Pancreas (tissue), 10 donors: ENCODE results near the gene FAM20C. TPM values are rescaled to one million over a fixed set of nuclear protein-coding genes. Genes with fewer than 3 reads are reported as not detected.

Experiments
- ATAC-seq, 4 donors: fragments of 200-7000 bp; cut with Tn5 transposase; one replicate each; pipeline versions ENCODE4 v1.8.0 to v1.9.1; 2020; ENCODE audit warnings: mild to moderate bottlenecking in 4 of 4, moderate library complexity in 4 of 4
- DNase-seq, 6 donors: peaks; one replicate each; pipeline ENCODE4 v3.0.0-alpha.2; 2020
- FAIRE-seq: peaks from 2 replicates; lab custom pipeline; 2012; peaks lifted over from hg19 to GRCh38; lab: Jason Lieb, UNC
- H3K27ac ChIP-seq, 4 donors: fragments of 200-600 bp; sonication (generic); 1 replicate in 3 of 4; 2 replicates in 1 of 4; pipeline versions ENCODE4 v1.5.0 to v1.8.0; 2020
- H3K27me3 ChIP-seq, 4 donors: fragments of 200-600 bp; one replicate each; pipeline ENCODE4 v1.8.0; 2021
- H3K36me3 ChIP-seq, 3 donors: fragments of 200-600 bp; sonication (generic) in 1 of 3; one replicate each; pipeline versions ENCODE4 v1.5.0 to v1.8.0; 2020 to 2021
- H3K4me1 ChIP-seq, 3 donors: fragments of 200-600 bp; one replicate each; pipeline ENCODE4 v1.8.0; 2021
- H3K4me3 ChIP-seq, 4 donors: fragments of 200-600 bp; sonication (generic) in 2 of 4; one replicate each; pipeline versions ENCODE4 v1.5.0 to v1.8.0; 2020 to 2021
- H3K9me3 ChIP-seq, 4 donors: fragments of 200-600 bp; one replicate each; pipeline ENCODE4 v1.8.0; 2021
- CTCF ChIP-seq, 4 donors: fragments of 200-600 bp; sonication (generic) in 3 of 4; IDR thresholded peaks; one replicate each; pipeline versions ENCODE4 v1.5.0 to v1.8.0; 2021; ENCODE audit warnings: antibody characterized with exemption in 4 of 4
- WGBS, 2 donors: extraction: QIAGEN DNeasy Blood & Tissue Kit; methylation state at CpG; one replicate each; pipeline ENCODE4 v1.1.7; 2013; 5-methylcytosine and 5-hydroxymethylcytosine counted together
- intact Hi-C, 3 donors: fragments of 100-400 bp; cut with DNase I; formaldehyde crosslinking; loops; one replicate each; pipeline versions ENCODE4 v1.11.1 to v1.14.2; 2022
- polyA plus RNA-seq, 2 donors: library from polyadenylated mRNA; stranded (reverse); fragments of 200-250 nt; gene quantifications; one replicate each; pipeline ENCODE4 v1.2.3, GENCODE V29; 2013
- total RNA-seq, 6 donors: library from RNA; stranded (reverse); fragmentation: NEBNext Ultra II Directional in 4 of 6; extraction: Animal tissue kit (Norgen Biotek cat#: 25700) in 4 of 6; gene quantifications; one replicate each; pipeline versions ENCODE4 v1.2.1 to v1.2.4, GENCODE V29; 2021 to 2023
- donor health status: healthy with polysubstance abuse.
- donor health status: DM: no; HTN: no; CAD: no; lungs with moderate emphysema.
- donor health status: DM: no; HTN: no; CAD: no.
- donor health status: control.
- donor health status: control.
- donor health status: Bipolar disorder and iron deficiency.
- donor health status: DM: yes; HTN: yes; CAD: no.
- donor health status: DM: no; HTN: no; CAD: no.
- donor health status: DM: no; HTN: no; CAD: no.
- donor health status: DM: yes; HTN: yes; CAD: no.

The FAM20C gene
- total and polyA plus RNA-seq, 8 donors = 8.9 to 43.1 (median 13.4) TPM

GRCh38 chr7:258476-259190, 66.3 kb downstream of the FAM20C start:
- ATAC-seq (no peak), DNase-seq (peak in 2 of 6 donors; percentile 48 to 64), FAIRE-seq (no peak)
- TF ChIP-seq CTCF (IDR thresholded peaks at IDR 0.05) = no peak
- H3K27ac ChIP-seq = no peak overlapping the region
- H3K36me3 ChIP-seq = peaks cover 0 to 26% (median 0%) of the 10 kb centered on the region in 3 donors
- no peaks in the 10 kb centered on the region for H3K27me3 ChIP-seq
- intact Hi-C loops = no loop called here
- no peak overlapping the region for H3K4me3 ChIP-seq
- H3K9me3 ChIP-seq = no peaks in the 10 kb centered on the region
- H3K4me1 ChIP-seq = no peaks in the 10 kb centered on the region
- 95 to 98% methylated on average over 29 to 31 of the region's 31 CpGs for whole genome bisulfite sequencing, 2 donors

GRCh38 chr7:259191-259505, 66.8 kb downstream of the FAM20C start:
- Histone ChIP-seq H3K27me3 (no peaks in the 10 kb centered on the region), H3K4me1 (no peaks in the 10 kb centered on the region), H3K36me3 (peaks cover 0 to 26% (median 0%) of the 10 kb centered on the region in 3 donors), H3K4me3 (no peak overlapping the region), H3K9me3 (no peaks in the 10 kb centered on the region), H3K27ac (no peak overlapping the region)
- 96 to 97% methylated on average over 15 of the region's 15 CpGs for WGBS, 2 donors
- DNase-seq (no peak), FAIRE-seq (no peak), ATAC-seq (no peak)
- intact Hi-C loops = no loop called here
- no peak for TF ChIP-seq CTCF (IDR thresholded peaks at IDR 0.05)

GRCh38 chr7:259751-260405, 67.5 kb downstream of the FAM20C start:
- Histone ChIP-seq H3K27me3 (no peaks in the 10 kb centered on the region), H3K9me3 (no peaks in the 10 kb centered on the region), H3K4me3 (no peak overlapping the region), H3K36me3 (peaks cover 0 to 26% (median 0%) of the 10 kb centered on the region in 3 donors), H3K4me1 (no peaks in the 10 kb centered on the region), H3K27ac (no peak overlapping the region)
- ATAC-seq (no peak), FAIRE-seq (no peak), DNase-seq (peak in 2 of 6 donors; percentile 53 to 68)
- intact Hi-C loops = no loop called here
- 94% methylated on average over 43 to 44 of the region's 44 CpGs for WGBS, 2 donors
- no peak for TF ChIP-seq CTCF (IDR thresholded peaks at IDR 0.05)

- intact Hi-C loops = no loop called here
- no peak overlapping the region for H3K4me3 ChIP-seq
- H3K9me3 ChIP-seq = no peaks in the 10 kb centered on the region
- peaks cover 0 to 26% (median 0%) of the 10 kb centered on the region in 3 donors for H3K36me3 ChIP-seq
- no peak for ATAC-seq
- no peaks in the 10 kb centered on the region for H3K27me3 ChIP-seq
- DNase-seq = peak in 2 of 6 donors; percentile 54 to 71
- whole genome bisulfite sequencing, 2 donors = 92 to 93% methylated on average over 33 to 35 of the region's 35 CpGs
- H3K27ac ChIP-seq = no peak overlapping the region
- TF ChIP-seq CTCF (IDR thresholded peaks at IDR 0.05) = no peak
- no peak for FAIRE-seq
- no peaks in the 10 kb centered on the region for H3K4me1 ChIP-seq
Observed at GRCh38 chr7:260441-261281, 68.3 kb downstream of the FAM20C start.
